HG03442 (cell line): ENCODE results near the gene DNAH9.

ENCODE experiments used
- ATAC-seq: cut with Tn5 transposase; IDR thresholded peaks from one replicate; pipeline ENCODE4 v1.9.1; 2021; ENCODE audit warnings: mild to moderate bottlenecking, moderate library complexity; ENCODE audit not compliant: unreplicated experiment

Gene DNAH9

GRCh38 chr17:11840052-11840451 lies 241.8 kb downstream of the DNAH9 start:
- no peak for ATAC-seq

GRCh38 chr17:11840831-11841230 lies 242.6 kb downstream of the DNAH9 start:
- no peak for ATAC-seq

GRCh38 chr17:11848330-11848729 lies 250.1 kb downstream of the DNAH9 start:
- ATAC-seq, result no peak

- ATAC-seq, result no peak
Measured at GRCh38 chr17:11852231-11852630, 254.0 kb downstream of the DNAH9 start.

- ATAC-seq, result no peak
Measured at GRCh38 chr17:11852912-11853311, 254.6 kb downstream of the DNAH9 start.

GRCh38 chr17:11853321-11854151 lies 255.3 kb downstream of the DNAH9 start:
- ATAC-seq, result no peak

- ATAC-seq, result no peak
Measured at GRCh38 chr17:11855306-11855705, 257.0 kb downstream of the DNAH9 start.

GRCh38 chr17:11857006-11857405 lies 258.7 kb downstream of the DNAH9 start:
- no peak for ATAC-seq

GRCh38 chr17:11869680-11870394 lies 271.6 kb downstream of the DNAH9 start:
- ATAC-seq, result no peak

GRCh38 chr17:11871773-11872172 lies 273.5 kb downstream of the DNAH9 start:
- ATAC-seq, result no peak

GRCh38 chr17:11874756-11875155 lies 276.5 kb downstream of the DNAH9 start:
- ATAC-seq, result no peak

GRCh38 chr17:11880714-11881113 lies 282.4 kb downstream of the DNAH9 start:
- no peak for ATAC-seq

- no peak for ATAC-seq
Measured at GRCh38 chr17:11882716-11883115, 284.4 kb downstream of the DNAH9 start.

- ATAC-seq, result no peak
Measured at GRCh38 chr17:11885051-11885450, 286.8 kb downstream of the DNAH9 start.

GRCh38 chr17:11889266-11889665 lies 291.0 kb downstream of the DNAH9 start:
- ATAC-seq, result no peak

- ATAC-seq, result no peak
Measured at GRCh38 chr17:11893862-11894261, 295.6 kb downstream of the DNAH9 start.

GRCh38 chr17:11896199-11896598 lies 297.9 kb downstream of the DNAH9 start:
- ATAC-seq, result no peak

GRCh38 chr17:11898526-11899235 lies 300.4 kb downstream of the DNAH9 start:
- ATAC-seq, result no peak

- no peak for ATAC-seq
Measured at GRCh38 chr17:11899537-11899942, 301.3 kb downstream of the DNAH9 start.

- ATAC-seq, result no peak
Measured at GRCh38 chr17:11900041-11900476, 301.8 kb downstream of the DNAH9 start.

- ATAC-seq, result no peak
Measured at GRCh38 chr17:11900655-11901054, 302.4 kb downstream of the DNAH9 start.

- ATAC-seq, result no peak
Measured at GRCh38 chr17:11901931-11902330, 303.7 kb downstream of the DNAH9 start.
